GM21737 (cell line): ENCODE results near the gene PCNX1.
"Not testable (repeated sequence)": the region's sequence is repeated elsewhere in the genome, so short reads cannot be mapped to it uniquely, and the experiment has no call there.

Experiments used
- ATAC-seq: cut with Tn5 transposase; IDR thresholded peaks from one replicate; pipeline ENCODE4 v1.9.1; 2021; ENCODE audit warnings: mild to moderate bottlenecking, moderate library complexity; ENCODE audit not compliant: unreplicated experiment

The PCNX1 gene

GRCh38 chr14:71006200-71006563 lies 98.9 kb downstream of the PCNX1 start:
- ATAC-seq: no peak

- ATAC-seq: no peak
These were observed 104.2 kb downstream of the PCNX1 start for GRCh38 chr14:71011479-71011878.

GRCh38 chr14:71012888-71013287 lies 105.6 kb downstream of the PCNX1 start:
- no peak for ATAC-seq

GRCh38 chr14:71013551-71014192 lies 106.4 kb downstream of the PCNX1 start:
- no peak for ATAC-seq

GRCh38 chr14:71019917-71020316 lies 112.7 kb downstream of the PCNX1 start:
- not testable (repeated sequence) for ATAC-seq

GRCh38 chr14:71021347-71022011 lies 114.2 kb downstream of the PCNX1 start:
- ATAC-seq: no peak

GRCh38 chr14:71022012-71022869 lies 115.0 kb downstream of the PCNX1 start:
- ATAC-seq: no peak

GRCh38 chr14:71022939-71023338 lies 115.7 kb downstream of the PCNX1 start:
- ATAC-seq: no peak

- ATAC-seq: no peak
These were observed 122.0 kb downstream of the PCNX1 start for GRCh38 chr14:71029236-71029781.

GRCh38 chr14:71031000-71031399 lies 123.7 kb downstream of the PCNX1 start:
- no peak for ATAC-seq

GRCh38 chr14:71036433-71036832 lies 129.2 kb downstream of the PCNX1 start:
- no peak for ATAC-seq

- no peak for ATAC-seq
These were observed 141.1 kb downstream of the PCNX1 start for GRCh38 chr14:71048393-71048792.

GRCh38 chr14:71049435-71050133 lies 142.3 kb downstream of the PCNX1 start:
- ATAC-seq: no peak

- ATAC-seq: no peak
These were observed 143.1 kb downstream of the PCNX1 start for GRCh38 chr14:71050227-71050823.

- ATAC-seq: no peak
These were observed 147.4 kb downstream of the PCNX1 start for GRCh38 chr14:71054706-71055105.

GRCh38 chr14:71056168-71056567 lies 148.9 kb downstream of the PCNX1 start:
- no peak for ATAC-seq

- no peak for ATAC-seq
These were observed 153.0 kb downstream of the PCNX1 start for GRCh38 chr14:71060274-71060673.

- no peak for ATAC-seq
These were observed 153.7 kb downstream of the PCNX1 start for GRCh38 chr14:71060825-71061455.

- ATAC-seq: no peak
These were observed 154.2 kb downstream of the PCNX1 start for GRCh38 chr14:71061458-71061857.
